B cell (primary cell): Measurements from ENCODE around the gene RASSF4.

Source experiments
- EZH2 ChIP-seq: IDR thresholded peaks from 2 replicates; pipeline ENCODE4 v1.6.1; 2012; ENCODE audit warnings: borderline replicate concordance, low read depth, mild to moderate bottlenecking, moderate library complexity, low read length; ENCODE audit not compliant: insufficient read depth, poor library complexity, severe bottlenecking
- TF ChIP-seq, protein P1 (sequence below): fragments of 200-600 bp; IDR thresholded peaks from one replicate; pipeline ENCODE4 v1.8.0; 2022; ENCODE audit warnings: antibody characterized with exemption, mild to moderate bottlenecking

DNA sequence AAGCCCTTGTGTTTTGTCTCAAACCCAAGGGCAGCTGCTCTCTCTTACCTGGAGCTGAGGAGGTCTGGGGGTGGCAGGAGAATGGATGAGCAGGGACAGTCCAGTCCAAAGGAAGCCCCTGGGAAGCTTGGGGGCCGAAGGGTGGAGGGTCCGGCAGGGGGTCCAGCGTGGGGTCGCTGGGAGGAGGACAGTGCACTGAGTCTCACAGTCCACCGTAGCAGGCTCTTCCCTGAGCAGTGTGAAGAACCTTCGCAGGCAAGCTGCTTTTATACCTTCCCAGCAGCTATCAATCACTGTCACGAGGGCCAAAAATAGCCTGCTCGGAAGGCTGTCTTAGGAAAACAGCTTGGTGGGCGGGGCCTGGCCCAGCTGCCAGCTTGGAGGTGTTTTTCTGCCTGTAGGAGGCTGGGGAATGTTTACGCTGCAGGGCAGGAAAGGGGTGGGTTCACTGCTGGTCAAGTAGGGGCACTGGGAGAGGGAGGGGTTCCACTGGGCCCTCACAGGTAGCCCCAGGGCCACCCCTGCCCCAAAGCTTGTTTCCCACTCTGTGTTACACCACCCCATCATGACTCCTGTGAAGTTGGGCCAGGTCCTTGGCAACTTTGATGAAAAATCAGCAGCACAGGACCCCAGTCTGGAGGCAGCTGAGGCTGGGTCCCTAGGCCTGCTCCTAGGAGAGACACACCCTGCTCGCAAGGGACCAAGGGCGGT is 19.1 kb downstream of the RASSF4 start, which contains the start of gene DEPP1:
- TF ChIP-seq, protein P1, sequence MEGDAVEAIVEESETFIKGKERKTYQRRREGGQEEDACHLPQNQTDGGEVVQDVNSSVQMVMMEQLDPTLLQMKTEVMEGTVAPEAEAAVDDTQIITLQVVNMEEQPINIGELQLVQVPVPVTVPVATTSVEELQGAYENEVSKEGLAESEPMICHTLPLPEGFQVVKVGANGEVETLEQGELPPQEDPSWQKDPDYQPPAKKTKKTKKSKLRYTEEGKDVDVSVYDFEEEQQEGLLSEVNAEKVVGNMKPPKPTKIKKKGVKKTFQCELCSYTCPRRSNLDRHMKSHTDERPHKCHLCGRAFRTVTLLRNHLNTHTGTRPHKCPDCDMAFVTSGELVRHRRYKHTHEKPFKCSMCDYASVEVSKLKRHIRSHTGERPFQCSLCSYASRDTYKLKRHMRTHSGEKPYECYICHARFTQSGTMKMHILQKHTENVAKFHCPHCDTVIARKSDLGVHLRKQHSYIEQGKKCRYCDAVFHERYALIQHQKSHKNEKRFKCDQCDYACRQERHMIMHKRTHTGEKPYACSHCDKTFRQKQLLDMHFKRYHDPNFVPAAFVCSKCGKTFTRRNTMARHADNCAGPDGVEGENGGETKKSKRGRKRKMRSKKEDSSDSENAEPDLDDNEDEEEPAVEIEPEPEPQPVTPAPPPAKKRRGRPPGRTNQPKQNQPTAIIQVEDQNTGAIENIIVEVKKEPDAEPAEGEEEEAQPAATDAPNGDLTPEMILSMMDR = no peak
- no peak for TF ChIP-seq EZH2
